Mammary epithelial cell (primary cell): ENCODE results near the gene WIZ.

ENCODE experiments used
- CTCF ChIP-seq, 2 donors: IDR thresholded peaks in 1 of 2; conservative IDR thresholded peaks in 1 of 2; 2 replicates each; pipeline ENCODE4 v1.5.1; 2011 to 2012; ENCODE audit warnings: inconsistent platforms in 2 of 2, low read length in 2 of 2, mild to moderate bottlenecking in 2 of 2, control low read depth in 1 of 2, low read depth in 1 of 2; ENCODE audit not compliant: insufficient read depth in 1 of 2; ENCODE audit errors: extremely low read depth in 1 of 2
- EZH2 ChIP-seq: IDR thresholded peaks from 2 replicates; pipeline ENCODE4 v1.6.1; 2012; ENCODE audit warnings: low read length, inconsistent platforms, borderline replicate concordance

DNA sequence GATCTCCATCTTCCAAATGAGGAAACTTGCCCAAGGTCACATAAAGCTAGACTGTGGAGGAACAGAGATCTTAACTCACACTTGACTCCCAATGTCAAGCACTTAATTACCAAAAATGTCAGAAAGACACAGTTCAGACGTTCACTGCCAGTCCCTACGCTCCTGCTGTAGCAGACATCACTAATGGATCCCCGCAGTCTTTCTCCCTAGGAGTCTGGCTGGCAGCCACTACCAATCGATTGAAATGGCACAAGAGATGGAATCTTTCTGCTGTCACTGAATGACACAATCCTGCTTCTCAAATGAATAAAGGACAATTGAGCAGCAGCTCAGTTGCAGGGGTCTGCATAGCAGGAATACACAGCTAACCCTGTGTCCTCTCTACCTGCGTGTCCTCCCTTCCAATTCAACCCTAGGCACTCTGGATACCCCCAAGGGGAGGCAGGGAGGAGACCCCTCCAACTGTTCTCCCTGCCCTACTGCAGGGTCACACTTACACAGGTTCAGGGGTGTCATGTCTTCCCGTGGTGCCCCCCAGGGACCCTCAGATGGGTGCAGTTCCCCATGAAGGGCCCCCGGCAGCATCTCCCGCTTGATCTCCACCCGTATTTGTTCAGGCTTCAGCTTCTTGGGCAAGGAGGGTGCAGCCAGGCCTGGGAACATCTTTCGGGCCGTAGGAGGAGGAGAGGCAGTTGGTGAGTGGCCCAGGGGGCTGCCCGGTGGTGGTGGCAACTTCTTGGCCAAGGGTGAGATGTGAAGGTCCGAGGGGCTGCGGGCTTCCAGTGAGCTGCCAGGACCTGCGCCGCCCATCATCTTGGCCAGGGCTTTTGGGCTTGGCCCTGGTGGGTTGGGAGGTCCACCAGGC is 23.0 kb downstream of the WIZ start:
- TF ChIP-seq CTCF (conservative IDR thresholded peaks at IDR 0.05 in 1 of 2, IDR thresholded peaks at IDR 0.05 in 1 of 2; ENCODE audit: extremely low read depth in 1 of 2, insufficient read depth in 1 of 2, low read depth in 1 of 2, low read length in 2 of 2) (no peak), EZH2 (no peak)
